Left lung (tissue), 10 donors: ENCODE measurements around the gene PCDHA6. TPM values are rescaled to one million over a fixed set of nuclear protein-coding genes. Genes with fewer than 3 reads are reported as not detected.
"Not testable (repeated sequence)": the region's sequence is repeated elsewhere in the genome, so short reads cannot be mapped to it uniquely, and the experiment has no call there.

Experiments
- ATAC-seq: fragments of 200-7000 bp; cut with Tn5 transposase; one replicate; pipeline ENCODE4 v1.9.1; 2020; ENCODE audit warnings: moderate library complexity
- DNase-seq, 4 donors: peaks; one replicate each; pipeline ENCODE4 v3.0.0-alpha.2; 2013 to 2020
- H3K27ac ChIP-seq, 2 donors: fragments of 200-600 bp; sonication (generic) in 1 of 2; one replicate each; pipeline versions ENCODE4 v1.5.0 to v1.8.0; 2020 to 2021
- H3K27me3 ChIP-seq, 2 donors: fragments of 200-600 bp; sonication (generic) in 1 of 2; one replicate each; pipeline versions ENCODE4 v1.5.0 to v1.8.0; 2020 to 2021
- H3K36me3 ChIP-seq, 2 donors: fragments of 200-600 bp; sonication (generic) in 1 of 2; one replicate each; pipeline versions ENCODE4 v1.5.0 to v1.8.0; 2020 to 2021
- H3K4me1 ChIP-seq, 2 donors: fragments of 200-600 bp; one replicate each; pipeline ENCODE4 v1.8.0; 2021
- H3K4me3 ChIP-seq, 2 donors: fragments of 200-600 bp; sonication (generic) in 1 of 2; one replicate each; pipeline versions ENCODE4 v1.5.0 to v1.8.0; 2020 to 2021; ENCODE audit warnings: mild to moderate bottlenecking in 1 of 2
- H3K9me3 ChIP-seq, 2 donors: fragments of 200-600 bp; sonication (generic) in 1 of 2; one replicate each; pipeline versions ENCODE4 v1.5.0 to v1.8.0; 2020 to 2021
- CTCF ChIP-seq, 2 donors: fragments of 200-600 bp; sonication (generic) in 1 of 2; IDR thresholded peaks; one replicate each; pipeline versions ENCODE4 v1.5.0 to v1.8.0; 2021; ENCODE audit warnings: antibody characterized with exemption in 2 of 2
- intact Hi-C, 2 donors: fragments of 100-400 bp; cut with DNase I; formaldehyde crosslinking; loops; one replicate each; pipeline versions ENCODE4 v1.11.2 to v1.14.2; 2022
- polyA plus RNA-seq, 6 donors: library from polyadenylated mRNA; unstranded; fragments of 120-200 nt; gene quantifications; one replicate each; pipeline ENCODE4 v1.2.1, GENCODE V29; 2013; ENCODE audit not compliant: insufficient read length in 6 of 6
- total RNA-seq, 2 donors: library from RNA; stranded (reverse); fragmentation: NEBNext Ultra II Directional; extraction: Animal tissue kit (Norgen Biotek cat#: 25700); gene quantifications; one replicate each; pipeline ENCODE4 v1.2.1, GENCODE V29; 2021
- donor health status: DM: no; HTN: yes; CAD: no.
- donor health status: DM: no; HTN: no; CAD: no.

PCDHA6 gene
- total and polyA plus RNA-seq, 8 donors, result 0.34 to 1.8 (median 0.50) TPM

GRCh38 chr5:140791089-140791488 is 36.7 kb upstream of the PCDHA6 start:
- H3K27ac ChIP-seq, result no peak overlapping the region
- H3K9me3 ChIP-seq, result peaks cover 0 to 91% of the 10 kb centered on the region in 2 donors
- peaks cover 10 to 76% of the 10 kb centered on the region in 2 donors for H3K27me3 ChIP-seq
- ATAC-seq (no peak), DNase-seq (no peak)
- intact Hi-C loops, result no loop called here
- no peak overlapping the region for H3K4me3 ChIP-seq
- no peaks in the 10 kb centered on the region for H3K4me1 ChIP-seq
- H3K36me3 ChIP-seq, result no peaks in the 10 kb centered on the region
- no peak for TF ChIP-seq CTCF (IDR thresholded peaks at IDR 0.05)

GRCh38 chr5:140794595-140795258 is 33.0 kb upstream of the PCDHA6 start, which contains the start of gene PCDHA2:
Gene PCDHA2, plus strand, starts transcription at chr5:140794852.
- Histone ChIP-seq H3K27ac (no peak within 1 kb of the TSS), H3K36me3 (no peaks in the 10 kb centered on the region), H3K9me3 (peaks cover 0 to 79% of the 10 kb centered on the region in 2 donors), H3K4me1 (no peaks in the 10 kb centered on the region), H3K4me3 (peak within 1 kb of the TSS in 1 of 2 donors; percentile 8), H3K27me3 (peaks cover 0 to 66% of the 10 kb centered on the region in 2 donors)
- no peak for ATAC-seq
- intact Hi-C loops, result no loop called here
- no peak for TF ChIP-seq CTCF (IDR thresholded peaks at IDR 0.05)
- peak in 1 of 4 donors; percentile 7 for DNase-seq

- Histone ChIP-seq H3K4me3 (peak overlapping the region in 1 of 2 donors; percentile 8), H3K4me1 (no peaks in the 10 kb centered on the region), H3K27me3 (peaks cover 0 to 69% of the 10 kb centered on the region in 2 donors), H3K27ac (no peak overlapping the region), H3K9me3 (peaks cover 0 to 78% of the 10 kb centered on the region in 2 donors), H3K36me3 (no peaks in the 10 kb centered on the region)
- ATAC-seq, result no peak
- no peak for DNase-seq
- intact Hi-C loops, result no loop called here
- TF ChIP-seq CTCF (IDR thresholded peaks at IDR 0.05), result no peak
Measured at GRCh38 chr5:140795259-140795641, 32.5 kb upstream of the PCDHA6 start.

- H3K4me3 ChIP-seq, H3K36me3 ChIP-seq, ATAC-seq, intact Hi-C loops, H3K4me1 ChIP-seq, H3K27ac ChIP-seq: not testable (repeated sequence)
- DNase-seq, result peak in 1 of 4 donors; percentile 77
- Histone ChIP-seq H3K27me3 (peaks cover 0 to 73% of the 10 kb centered on the region in 2 donors), H3K9me3 (peaks cover 0 to 75% of the 10 kb centered on the region in 2 donors)
Measured at GRCh38 chr5:140796072-140796717, 31.6 kb upstream of the PCDHA6 start.

- ATAC-seq, result no peak
- Histone ChIP-seq H3K36me3 (no peaks in the 10 kb centered on the region), H3K27ac (no peak overlapping the region), H3K27me3 (peaks cover 0 to 78% of the 10 kb centered on the region in 2 donors), H3K4me1 (no peaks in the 10 kb centered on the region), H3K9me3 (peaks cover 0 to 77% of the 10 kb centered on the region in 2 donors), H3K4me3 (no peak overlapping the region)
- no peak for TF ChIP-seq CTCF (IDR thresholded peaks at IDR 0.05)
- DNase-seq, result peak in 1 of 4 donors; percentile 77
- intact Hi-C loops, result no loop called here
Measured at GRCh38 chr5:140796718-140797095, 31.1 kb upstream of the PCDHA6 start.
